GM12878 (cell line): ENCODE data around the gene FAM53B. TPM values are rescaled to one million over a fixed set of nuclear protein-coding genes. Genes with fewer than 3 reads are reported as not detected.
"Not testable (repeated sequence)": the region's sequence is repeated elsewhere in the genome, so short reads cannot be mapped to it uniquely, and the experiment has no call there.

Experiments used
- ATAC-seq: fragments of 200-7000 bp; cut with Tn5 transposase; 3 replicates; pipeline ENCODE4 v1.9.1; 2020; ENCODE audit warnings: mild to moderate bottlenecking, moderate library complexity
- BruUV-seq: library from RNA; stranded (reverse); fragments of 400-500 nt; replicated peaks from 2 replicates; lab custom pipeline; 2021; lab: Mats Ljungman, UMichigan
- CTCF ChIA-PET: fragments of 300-600 bp; sonication (Branson Sonifier 250); formaldehyde crosslinking; extraction: SDS; loops from one replicate; lab custom pipeline; 2021; ENCODE audit warnings: inconsistent platforms; lab: Yijun Ruan, JAX
- POLR2A ChIA-PET: fragments of 350-600 bp; formaldehyde crosslinking; extraction: SDS; loops from one replicate; lab custom pipeline; 2021; ENCODE audit warnings: inconsistent platforms; lab: Charles Lee
- RAD21 ChIA-PET: fragments of 300-600 bp; sonication (Branson Sonifier 250); formaldehyde crosslinking; loops from one replicate; lab custom pipeline; 2023; ENCODE audit warnings: antibody characterized with exemption; ENCODE audit not compliant: unreplicated experiment; lab: Charles Lee
- SMC1A ChIA-PET: fragments of 300-600 bp; sonication (Branson Sonifier 250); formaldehyde crosslinking; loops from one replicate; lab custom pipeline; 2023; ENCODE audit not compliant: unreplicated experiment, uncharacterized antibody; lab: Charles Lee
- DNase-seq: peaks from one replicate; pipeline ENCODE4 v3.0.0-alpha.2; 2011; ENCODE audit warnings: low read depth, low spot score
- FAIRE-seq: peaks from 3 replicates; lab custom pipeline; 2011; peaks lifted over from hg19 to GRCh38; lab: Jason Lieb, UNC
- H2AFZ ChIP-seq: 2 replicates; pipeline ENCODE4 v1.6.0; 2011; ENCODE audit warnings: low read depth, low read length, control low read depth; ENCODE audit not compliant: control insufficient read depth
- H3K27ac ChIP-seq: 2 replicates; pipeline ENCODE4 v1.5.1; 2011; ENCODE audit warnings: control low read depth; ENCODE audit not compliant: control insufficient read depth, insufficient read depth
- H3K27me3 ChIP-seq, 2 experiments: replicated peaks in 1 of 2; 2 replicates each; pipeline versions ENCODE4 v1.6.0 to v1.6.1; 2011; ENCODE audit warnings: low read length in 1 of 2; ENCODE audit not compliant: control insufficient read depth in 2 of 2, insufficient read depth in 2 of 2
- H3K36me3 ChIP-seq, 2 experiments: 2 replicates each; pipeline ENCODE4 v1.5.1; 2011; ENCODE audit warnings: low read length in 1 of 2; ENCODE audit not compliant: control insufficient read depth in 2 of 2, insufficient read depth in 2 of 2
- H3K4me1 ChIP-seq: 2 replicates; pipeline ENCODE4 v1.6.1; 2011; ENCODE audit warnings: mild to moderate bottlenecking, low read length, moderate library complexity, mixed read lengths; ENCODE audit not compliant: control insufficient read depth, insufficient read depth
- H3K4me2 ChIP-seq: 2 replicates; pipeline ENCODE4 v1.6.0; 2011; ENCODE audit warnings: control low read depth; ENCODE audit not compliant: control insufficient read depth, insufficient read depth
- H3K4me3 ChIP-seq: fragments of 200-600 bp; sonication (generic); 2 replicates; pipeline ENCODE4 v1.5.1; 2016
- H3K79me2 ChIP-seq: 2 replicates; pipeline ENCODE4 v1.6.0; 2011; ENCODE audit warnings: low read length; ENCODE audit not compliant: control insufficient read depth, insufficient read depth
- H3K9ac ChIP-seq: 2 replicates; pipeline ENCODE4 v1.8.0; 2011; ENCODE audit warnings: low read length, control low read depth, mixed read lengths; ENCODE audit not compliant: control insufficient read depth, insufficient read depth
- H3K9me3 ChIP-seq: replicated peaks from 3 replicates; pipeline ENCODE4 v1.5.1; 2011; ENCODE audit warnings: mild to moderate bottlenecking, low read length; ENCODE audit not compliant: control insufficient read depth, insufficient read depth
- H4K20me1 ChIP-seq: 2 replicates; pipeline ENCODE4 v1.6.0; 2011; ENCODE audit not compliant: control insufficient read depth, insufficient read depth
- CHD4 ChIP-seq: fragments of 200-600 bp; sonication (generic); IDR thresholded peaks from 2 replicates; pipeline ENCODE4 v1.6.1; 2016; ENCODE audit warnings: mild to moderate bottlenecking
- DPF2 ChIP-seq: fragments of 450-650 bp; IDR thresholded peaks from 2 replicates; pipeline ENCODE4 v1.6.1; 2017; ENCODE audit warnings: mild to moderate bottlenecking
- EED ChIP-seq: sonication (generic); IDR thresholded peaks from 2 replicates; pipeline ENCODE4 v1.6.1; 2016; ENCODE audit warnings: antibody characterized with exemption, low read depth
- EGR1 ChIP-seq, 2 experiments: IDR thresholded peaks; 1 replicate in 1 of 2; 2 replicates in 1 of 2; pipeline ENCODE4 v1.6.1; 2011 to 2012; ENCODE audit warnings: low read depth in 2 of 2, low read length in 2 of 2, borderline replicate concordance in 1 of 2, mild to moderate bottlenecking in 1 of 2, moderate library complexity in 1 of 2
- IKZF1 ChIP-seq: fragments of 450-650 bp; conservative IDR thresholded peaks from 2 replicates; pipeline ENCODE4 v1.6.1; 2017; ENCODE audit warnings: antibody characterized with exemption, mild to moderate bottlenecking
- IKZF2 ChIP-seq, 2 experiments: fragments of 450-650 bp; IDR thresholded peaks; 2 replicates each; pipeline ENCODE4 v1.6.1; 2017; ENCODE audit warnings: mild to moderate bottlenecking in 2 of 2, moderate library complexity in 2 of 2
- NRF1 ChIP-seq: conservative IDR thresholded peaks from 2 replicates; pipeline ENCODE4 v1.6.1; 2011; ENCODE audit warnings: mild to moderate bottlenecking, low read depth, low read length, improper control_type of control experiment
- RELA ChIP-seq: fragments of 450-650 bp; IDR thresholded peaks from 2 replicates; pipeline ENCODE4 v1.8.0; 2014; ENCODE audit warnings: borderline replicate concordance; ENCODE audit not compliant: partially characterized antibody
- SPI1 ChIP-seq: IDR thresholded peaks from 2 replicates; pipeline ENCODE4 v1.6.1; 2011; ENCODE audit warnings: low read depth, mild to moderate bottlenecking, low read length, moderate library complexity, borderline replicate concordance; ENCODE audit not compliant: insufficient read depth
- TBL1XR1 ChIP-seq: IDR thresholded peaks from 2 replicates; pipeline ENCODE4 v1.6.1; 2012; ENCODE audit warnings: low read depth, low read length, improper control_type of control experiment
- WGBS: methylation state at CpG from one replicate; pipeline ENCODE4 v1.1.6; 2016; ENCODE audit warnings: low lambda C conversion rate; ENCODE audit not compliant: insufficient replicate concordance, insufficient coverage; ENCODE audit errors: missing lambda C conversion rate; 5-methylcytosine and 5-hydroxymethylcytosine counted together
- in situ Hi-C: fragments of 300-500 bp; cut with MboI; formaldehyde crosslinking; loops from 9 replicates; pipeline ENCODE4 v1.14.3; 2018; ENCODE audit warnings: mixed read lengths
- intact Hi-C: fragments of 100-400 bp; cut with micrococcal nuclease; formaldehyde crosslinking; loops from one replicate; pipeline ENCODE4 v1.14.2; 2022; ENCODE audit not compliant: unreplicated experiment
- polyA plus RNA-seq, 11 experiments: library from polyadenylated mRNA; depleted of rRNA in 4 of 11; unstranded in 6 of 11; stranded (reverse) in 5 of 11; fragments of >200 nt; fragmentation: Nextera tagmentation in 4 of 11; fragmentation: Illumina TruSeq in 1 of 11; extraction: Ambion mirVana in 4 of 11; extraction: Trizol in 1 of 11; gene quantifications; 1 replicate in 1 of 11; 2 replicates in 10 of 11; pipeline versions ENCODE4 v1.2.1 to v1.2.3, GENCODE V29; 2011 to 2016; ENCODE audit warnings: inconsistent platforms in 2 of 11, missing spikeins in 2 of 11, low read depth in 1 of 11
- total RNA-seq, 4 experiments: library from RNA; depleted of rRNA in 3 of 4; stranded (reverse); fragments of >200 nt in 3 of 4; fragmentation: Illumina TruSeq in 1 of 4; extraction: Trizol in 1 of 4; gene quantifications; 2 replicates each; pipeline versions ENCODE4 v1.2.1 to v1.2.3, GENCODE V29; 2013 to 2021
- TF ChIP-seq, protein P1 (sequence below): IDR thresholded peaks from 2 replicates; pipeline ENCODE4 v1.6.1; 2011; ENCODE audit warnings: borderline replicate concordance, low read depth, mild to moderate bottlenecking, moderate library complexity, mixed read lengths, low read length; ENCODE audit not compliant: insufficient read depth; ENCODE audit errors: extremely low read length

FAM53B gene
- total and polyA plus RNA-seq, 10 of the 15 experiments (the other 5 are each of a cell fraction or from before 2014, with no cell fraction given) = 0.05 to 26.3 (median 8.1) TPM

DNA sequence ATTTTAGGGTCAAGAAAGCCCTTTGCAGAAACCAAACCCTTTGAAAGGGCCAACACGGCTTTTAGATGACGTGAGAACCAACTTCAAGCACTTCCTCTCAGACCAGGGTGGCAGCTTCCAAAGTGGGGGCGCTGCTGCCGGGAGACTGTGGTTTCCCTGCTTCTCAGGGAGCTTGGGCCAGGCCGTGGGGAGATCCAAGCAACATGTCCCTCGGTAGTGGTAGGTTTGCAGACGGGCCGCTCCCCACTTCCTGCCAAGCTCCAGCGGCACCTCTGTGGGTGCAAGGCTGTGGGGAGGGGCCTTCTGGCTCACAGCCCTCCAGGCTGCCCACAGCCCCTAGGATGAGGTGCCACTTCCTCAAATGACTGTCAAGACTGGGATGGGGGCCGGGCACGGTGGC, 132.4 kb downstream of the FAM53B start (continued):
- peak; percentile 58; the same call in 1 of the 2 replicates for TF ChIP-seq SPI1
- TF ChIP-seq DPF2 = 0 out of 2 replicates have a peak, but pooled peaks have one; percentile 19
- TF ChIP-seq TBL1XR1 = no peak
- TF ChIP-seq CHD4 = no peak
- no peak for TF ChIP-seq RELA
- TF ChIP-seq NRF1 = no peak
- TF ChIP-seq EED = peak; percentile 50
- peak; percentile 38 to 53; a peak in 3 of 4 replicates for TF ChIP-seq IKZF2 (IDR thresholded peaks at IDR 0.05)
- TF ChIP-seq, protein P1, sequence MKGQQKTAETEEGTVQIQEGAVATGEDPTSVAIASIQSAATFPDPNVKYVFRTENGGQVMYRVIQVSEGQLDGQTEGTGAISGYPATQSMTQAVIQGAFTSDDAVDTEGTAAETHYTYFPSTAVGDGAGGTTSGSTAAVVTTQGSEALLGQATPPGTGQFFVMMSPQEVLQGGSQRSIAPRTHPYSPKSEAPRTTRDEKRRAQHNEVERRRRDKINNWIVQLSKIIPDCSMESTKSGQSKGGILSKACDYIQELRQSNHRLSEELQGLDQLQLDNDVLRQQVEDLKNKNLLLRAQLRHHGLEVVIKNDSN = no peak
- TF ChIP-seq EGR1 (IDR thresholded peaks at IDR 0.05; ENCODE audit: borderline replicate concordance in 1 of 2, low read depth in 2 of 2, low read length in 2 of 2) = no peak
- peak; percentile 38 for TF ChIP-seq IKZF1
- TF ChIP-seq, all 136 proteins: peak for 7

- H3K4me2 ChIP-seq, RAD21 ChIA-PET: not testable (repeated sequence)
Observed at GRCh38 chr10:124610851-124611250, 133.3 kb downstream of the FAM53B start.

GRCh38 chr10:124610186-124610585, 134.0 kb downstream of the FAM53B start:
- SMC1A ChIA-PET, H3K27me3 ChIP-seq, POLR2A ChIA-PET, H4K20me1 ChIP-seq, H3K4me2 ChIP-seq, CTCF ChIA-PET, H3K79me2 ChIP-seq, H3K9ac ChIP-seq, H2AFZ ChIP-seq, H3K36me3 ChIP-seq, FAIRE-seq, BruUV-seq, H3K27ac ChIP-seq, DNase-seq, H3K9me3 ChIP-seq, in situ Hi-C loops, ATAC-seq, RAD21 ChIA-PET, H3K4me3 ChIP-seq: not testable (repeated sequence)
- H3K4me1 ChIP-seq = peaks cover 38% of the 10 kb centered on the region
- WGBS = 98% methylated on average over 15 of the region's 19 CpGs
- intact Hi-C loops = loop anchor here (5.0 kb wide), 1 partner anchor 132 kb away; the partner anchor contains the start of gene FAM53B

More at GRCh38 chr10:124610851-124611250, 133.3 kb downstream of the FAM53B start:
- H2AFZ ChIP-seq, H3K9me3 ChIP-seq, H3K4me3 ChIP-seq, H3K27me3 ChIP-seq, H3K79me2 ChIP-seq, H4K20me1 ChIP-seq, H3K9ac ChIP-seq, POLR2A ChIA-PET, BruUV-seq, ATAC-seq, H3K27ac ChIP-seq, in situ Hi-C loops, H3K36me3 ChIP-seq, FAIRE-seq, DNase-seq: not testable (repeated sequence)
- intact Hi-C loops = loop anchor here (5.0 kb wide), 1 partner anchor 131 kb away; the partner anchor contains the start of gene FAM53B
- SMC1A ChIA-PET = interaction anchor here (1.5 to 1.7 kb wide), 2 partner anchors 86 to 130 kb away, joined by 4 read pairs; no protein-coding TSS in a partner anchor
- CTCF ChIA-PET = interaction anchor here (1.2 kb wide), 1 partner anchor 38 kb away, joined by 4 read pairs; no protein-coding TSS in a partner anchor
- 94% methylated on average over 9 of the region's 17 CpGs for WGBS
- peaks cover 40% of the 10 kb centered on the region for H3K4me1 ChIP-seq
